Thyroid gland (tissue), 4 donors: Measurements from ENCODE around the gene AKNA.

ENCODE experiments used
- CTCF ChIP-seq, 6 experiments: fragments of 200-600 bp in 3 of 6; fragments of 450-650 bp in 3 of 6; sonication (generic) in 3 of 6; IDR thresholded peaks; one replicate each; pipeline ENCODE4 v1.5.1; 2016 to 2019; ENCODE audit warnings: antibody characterized with exemption in 6 of 6, mild to moderate bottlenecking in 2 of 6, inconsistent platforms in 1 of 6, moderate library complexity in 1 of 6
- POLR2A ChIP-seq, 2 donors: fragments of 450-650 bp; IDR thresholded peaks; one replicate each; pipeline ENCODE4 v1.6.1; 2017; ENCODE audit warnings: antibody characterized with exemption in 2 of 2, mild to moderate bottlenecking in 2 of 2, moderate library complexity in 1 of 2

- no peak for TF ChIP-seq CTCF (IDR thresholded peaks at IDR 0.05)
- TF ChIP-seq POLR2A (IDR thresholded peaks at IDR 0.05): no peak
Observed at GRCh38 chr9:114318416-114318815, 69.4 kb downstream of the AKNA start.
